ENCODE data around the gene CDAN1.

Gene CDAN1

DNA sequence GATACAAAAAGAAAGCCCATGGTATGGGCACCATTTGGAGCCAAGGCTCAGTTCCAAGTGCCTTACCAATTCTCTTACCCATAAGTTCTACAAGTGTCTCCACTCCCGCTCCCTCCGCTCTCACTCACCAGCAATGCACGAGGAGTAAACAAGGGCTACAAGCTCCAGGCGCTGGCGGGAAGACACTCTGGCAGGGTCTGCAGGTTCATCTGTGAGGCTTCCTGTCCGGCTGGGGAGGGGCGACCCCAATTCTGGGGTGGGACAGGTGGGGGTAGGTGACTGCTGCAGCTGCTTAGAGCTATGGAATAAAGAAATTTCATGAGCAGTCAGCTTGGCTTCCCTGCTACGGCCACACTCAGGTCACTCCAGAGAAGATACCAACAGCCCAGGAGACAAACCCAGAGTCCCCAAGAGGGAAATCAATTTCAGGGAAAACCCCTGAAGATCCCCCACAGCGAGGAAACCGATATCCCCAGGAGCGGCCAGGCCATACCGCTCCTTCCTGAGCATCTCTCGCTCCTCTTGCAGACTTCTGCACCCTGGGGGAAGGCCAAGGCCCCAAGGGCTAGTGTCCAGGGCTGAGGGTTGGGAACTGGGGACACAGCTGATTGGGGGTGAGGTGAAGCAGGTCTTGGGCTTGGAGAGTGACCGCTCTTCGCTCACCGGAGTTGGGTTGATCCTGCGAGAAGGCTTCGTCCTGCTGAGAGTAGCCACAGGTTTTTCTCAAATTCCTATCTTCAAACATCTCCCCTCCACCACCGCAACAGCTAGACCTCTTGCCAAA, 1.4 kb downstream of the CDAN1 start:
- H3K4me3 ChIP-seq (ENCODE audit: low read depth, low read length) = peak overlapping the region; percentile 73
- no peak for DNase-seq (ENCODE audit: low read depth)

DNA sequence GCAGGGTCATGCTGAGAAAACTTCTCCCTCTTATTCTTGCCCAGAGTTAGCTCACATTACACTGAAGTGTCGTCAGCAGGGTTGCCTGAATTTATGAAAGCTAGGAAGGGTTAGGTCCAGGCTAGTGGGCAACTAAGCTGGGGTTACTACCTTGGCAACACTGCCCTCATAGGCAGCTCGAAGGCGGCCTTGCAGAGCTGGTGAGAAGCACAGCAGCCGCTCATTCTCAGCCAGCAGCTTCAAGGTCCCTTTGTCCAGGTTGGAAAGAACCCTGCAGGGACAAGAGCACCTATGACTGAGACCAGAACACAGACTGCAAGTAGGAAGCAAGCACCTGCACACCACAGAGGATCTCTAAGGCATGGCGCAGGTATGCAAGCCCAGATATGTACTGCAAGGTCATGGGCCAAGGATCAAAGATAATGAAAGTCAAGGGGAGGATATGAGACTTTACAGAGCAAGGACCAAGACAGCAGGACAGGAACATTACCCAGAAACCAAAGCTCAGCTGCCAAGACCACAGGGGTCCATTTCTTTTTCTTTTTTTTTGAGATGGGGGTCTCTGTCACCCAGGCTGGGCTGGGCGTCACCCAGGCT, 2.8 kb downstream of the CDAN1 start:
- DNase-seq (ENCODE audit: low read depth) = no peak
- H3K4me3 ChIP-seq (ENCODE audit: low read depth, low read length) = no peak overlapping the region

DNA sequence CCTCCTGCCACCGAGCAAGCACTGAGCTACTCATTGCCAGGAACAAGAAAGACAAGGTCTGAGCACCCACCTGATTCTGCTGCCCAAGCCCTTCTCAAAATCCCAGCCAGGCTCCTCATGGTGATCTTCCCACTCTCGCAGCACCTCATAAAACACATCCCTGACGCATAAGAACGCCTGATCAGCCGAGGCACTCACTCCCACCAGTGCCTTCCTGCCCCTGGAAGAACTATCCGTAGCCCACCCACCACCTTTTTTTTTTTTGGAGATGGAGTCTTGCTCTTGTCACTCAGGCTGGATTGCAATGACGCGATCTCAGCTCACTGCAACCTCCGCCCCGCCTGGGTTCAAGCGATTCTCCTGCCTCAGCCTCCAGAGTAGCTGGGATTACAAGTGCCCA, 3.9 kb downstream of the CDAN1 start:
- no peak for DNase-seq (ENCODE audit: low read depth)
- no peak overlapping the region for H3K4me3 ChIP-seq (ENCODE audit: low read depth, low read length)

- no peak overlapping the region for H3K4me3 ChIP-seq (ENCODE audit: low read depth, low read length)
- no peak for DNase-seq (ENCODE audit: low read depth)
Observed at GRCh38 chr15:42732095-42732827, 4.7 kb downstream of the CDAN1 start.

- no peak for DNase-seq (ENCODE audit: low read depth)
- no peak overlapping the region for H3K4me3 ChIP-seq (ENCODE audit: low read depth, low read length)
Observed at GRCh38 chr15:42731461-42731860, 5.5 kb downstream of the CDAN1 start.

- H3K4me3 ChIP-seq (ENCODE audit: low read depth, low read length) = no peak overlapping the region
- no peak for DNase-seq (ENCODE audit: low read depth)
Observed at GRCh38 chr15:42730536-42730935, 6.4 kb downstream of the CDAN1 start.

GRCh38 chr15:42730135-42730534, 6.8 kb downstream of the CDAN1 start:
- no peak for DNase-seq (ENCODE audit: low read depth)
- no peak overlapping the region for H3K4me3 ChIP-seq (ENCODE audit: low read depth, low read length)

DNA sequence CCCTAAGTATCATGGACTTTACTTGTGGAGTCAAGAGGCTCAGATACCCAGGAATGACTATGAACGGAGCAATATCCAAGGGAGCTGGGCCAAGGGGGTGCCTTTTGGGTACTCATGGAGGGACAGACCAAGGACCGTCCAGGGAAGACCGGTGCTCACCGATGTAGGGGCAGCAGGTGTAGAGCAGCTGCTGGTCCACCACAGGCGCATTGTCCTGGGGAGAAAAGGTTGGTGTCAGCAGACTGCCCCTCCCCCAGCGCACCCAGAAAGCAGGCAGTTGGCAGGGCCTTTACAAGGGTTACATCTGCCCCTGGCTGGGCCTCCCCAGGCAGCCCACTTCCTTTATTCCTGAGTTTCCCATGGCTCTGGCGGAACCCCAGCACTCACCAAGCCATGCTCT, 7.5 kb downstream of the CDAN1 start:
- no peak for DNase-seq (ENCODE audit: low read depth)

DNA sequence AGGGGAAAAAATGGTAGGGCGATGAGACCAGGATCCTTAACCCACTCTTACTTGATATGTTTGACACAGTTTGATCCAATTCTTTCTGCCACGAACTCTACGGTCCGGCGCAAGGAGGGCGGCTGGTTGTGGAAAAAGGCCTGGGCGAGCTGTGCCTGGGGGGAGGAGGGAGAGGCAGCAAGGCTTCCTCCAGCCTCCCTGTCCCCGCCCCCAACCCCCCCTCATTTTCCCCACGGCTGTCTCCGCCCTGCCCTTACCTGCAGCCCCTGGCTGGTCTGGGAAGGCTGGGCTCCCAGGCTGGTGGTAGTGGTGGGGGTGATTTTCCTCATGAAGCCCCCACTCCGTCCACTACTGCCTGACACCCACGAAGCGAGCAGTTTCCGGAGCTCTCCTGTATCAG, 8.0 kb downstream of the CDAN1 start:
- DNase-seq (ENCODE audit: low read depth) = no peak
- no peak overlapping the region for H3K4me3 ChIP-seq (ENCODE audit: low read depth, low read length)

More for the DNA sequence above, 7.5 kb downstream of the CDAN1 start:
- H3K4me3 ChIP-seq (ENCODE audit: low read depth, low read length) = no peak overlapping the region

DNA sequence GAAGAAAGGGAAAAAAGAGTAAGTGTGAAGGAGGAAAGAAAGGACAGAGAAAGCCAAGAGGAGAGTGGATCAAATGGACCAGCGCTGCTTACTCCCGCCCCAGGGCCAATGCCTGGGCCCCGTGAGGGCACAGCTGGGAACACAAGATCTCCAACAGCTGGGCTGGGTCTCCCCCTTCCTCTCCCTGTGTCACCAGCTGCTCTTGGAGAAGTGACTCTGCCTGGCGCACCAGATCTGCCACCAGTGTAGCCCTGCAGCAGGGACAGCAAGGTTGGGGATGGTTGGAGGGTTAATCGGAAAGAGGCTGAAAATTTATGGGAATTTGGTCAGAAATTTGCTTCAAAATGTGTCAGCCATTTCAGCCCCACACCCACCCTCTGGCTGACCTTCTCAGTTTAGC, 8.4 kb downstream of the CDAN1 start:
- no peak overlapping the region for H3K4me3 ChIP-seq (ENCODE audit: low read depth, low read length)
- no peak for DNase-seq (ENCODE audit: low read depth)

GRCh38 chr15:42727750-42728381, 9.1 kb downstream of the CDAN1 start:
- DNase-seq (ENCODE audit: low read depth) = no peak

DNA sequence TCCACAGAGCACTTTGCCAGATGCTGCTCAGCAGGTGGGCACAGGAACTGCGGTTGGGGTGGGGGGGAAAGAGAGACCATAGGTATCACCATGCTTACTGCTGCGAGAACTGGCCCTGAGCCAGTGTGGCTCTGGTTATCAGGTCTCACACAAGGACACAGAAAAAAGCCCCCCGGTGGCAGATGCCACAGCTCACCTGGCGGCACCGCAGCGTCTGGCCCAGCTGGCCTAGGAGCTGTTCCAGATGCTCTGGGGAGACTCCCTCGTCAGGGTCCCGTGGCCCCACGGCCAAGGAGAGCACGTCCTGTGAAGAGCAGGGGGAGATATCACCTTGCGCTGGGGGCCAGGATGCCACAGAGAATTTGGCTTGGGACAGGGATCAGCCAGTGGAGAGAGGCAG, 10.8 kb downstream of the CDAN1 start:
- no peak overlapping the region for H3K4me3 ChIP-seq (ENCODE audit: low read depth, low read length)
- DNase-seq (ENCODE audit: low read depth) = no peak

More at GRCh38 chr15:42727750-42728381, 9.1 kb downstream of the CDAN1 start:
- H3K4me3 ChIP-seq (ENCODE audit: low read depth, low read length) = no peak overlapping the region

DNA sequence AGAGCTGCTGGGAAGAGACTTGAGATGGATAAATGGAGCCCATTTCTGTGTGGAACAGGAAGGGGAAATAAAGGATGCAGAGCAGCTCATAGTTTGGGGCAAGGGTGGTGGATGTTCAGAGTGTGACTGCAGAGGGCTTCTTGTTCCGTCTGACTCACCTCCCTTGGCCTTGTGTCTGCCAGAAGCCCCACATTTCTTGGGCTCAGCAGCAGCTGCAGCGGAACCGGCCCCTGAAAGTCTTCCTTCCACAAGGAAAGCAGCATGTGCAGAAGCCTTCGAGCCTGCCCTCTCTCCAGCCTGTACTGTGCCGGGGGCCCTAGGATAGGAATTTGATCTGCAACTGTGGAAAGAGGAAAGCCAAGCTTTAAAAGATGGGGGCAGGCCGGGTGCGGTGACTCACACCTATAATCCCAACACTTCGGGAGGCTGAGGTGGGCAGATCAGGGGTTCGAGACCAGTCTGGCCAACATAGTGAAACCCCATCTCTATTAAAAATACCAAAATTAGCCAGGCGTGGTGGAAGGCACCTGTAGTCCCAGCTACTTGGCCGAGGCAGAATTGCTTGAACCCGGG, 11.5 kb downstream of the CDAN1 start:
- H3K4me3 ChIP-seq (ENCODE audit: low read depth, low read length) = no peak overlapping the region
- DNase-seq (ENCODE audit: low read depth) = no peak

DNA sequence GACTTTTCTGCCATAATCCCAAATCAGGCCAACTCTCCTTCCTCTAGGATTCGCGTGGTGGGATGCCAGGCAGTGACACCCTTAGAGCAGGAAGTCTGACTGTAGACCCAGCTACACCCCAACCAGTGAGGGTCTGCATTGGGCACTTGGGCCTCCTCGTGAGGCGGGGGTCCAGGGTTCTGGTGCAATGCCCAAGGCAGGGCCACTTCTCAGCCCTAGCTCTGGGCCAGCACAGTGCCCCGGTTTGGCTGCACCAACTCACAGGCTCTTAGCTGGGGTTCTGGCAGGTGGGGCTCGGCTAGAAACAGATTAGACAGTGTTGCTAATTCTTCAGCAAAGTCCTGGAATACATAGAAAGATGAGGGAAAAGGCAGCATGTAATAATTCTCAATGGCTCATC, 12.7 kb downstream of the CDAN1 start:
- no peak overlapping the region for H3K4me3 ChIP-seq (ENCODE audit: low read depth, low read length)
- DNase-seq (ENCODE audit: low read depth) = no peak

- no peak for DNase-seq (ENCODE audit: low read depth)
- H3K4me3 ChIP-seq (ENCODE audit: low read depth, low read length) = no peak overlapping the region
Observed at GRCh38 chr15:42723068-42723467, 13.9 kb downstream of the CDAN1 start.

DNA sequence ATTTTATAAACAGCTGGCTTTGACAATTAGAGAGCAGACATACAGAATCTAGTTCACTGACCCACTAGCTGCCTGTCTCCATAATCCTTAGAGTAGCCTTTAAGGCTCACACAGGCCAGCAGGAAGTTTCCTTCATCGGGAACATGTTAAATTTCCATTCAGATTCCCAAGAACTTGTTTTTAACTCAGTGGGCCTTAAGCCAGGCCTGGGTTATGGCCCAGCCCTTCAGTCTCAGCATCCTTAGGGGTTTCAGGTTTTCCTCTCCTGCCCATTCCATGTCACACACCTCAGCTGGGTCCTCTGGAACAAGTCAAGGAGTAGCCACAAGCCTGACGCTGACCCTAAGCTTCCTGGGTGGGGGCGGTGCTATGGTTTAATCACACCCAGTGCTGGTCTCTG, 15.0 kb downstream of the CDAN1 start:
- no peak for DNase-seq (ENCODE audit: low read depth)
- H3K4me3 ChIP-seq (ENCODE audit: low read depth, low read length) = no peak overlapping the region

DNA sequence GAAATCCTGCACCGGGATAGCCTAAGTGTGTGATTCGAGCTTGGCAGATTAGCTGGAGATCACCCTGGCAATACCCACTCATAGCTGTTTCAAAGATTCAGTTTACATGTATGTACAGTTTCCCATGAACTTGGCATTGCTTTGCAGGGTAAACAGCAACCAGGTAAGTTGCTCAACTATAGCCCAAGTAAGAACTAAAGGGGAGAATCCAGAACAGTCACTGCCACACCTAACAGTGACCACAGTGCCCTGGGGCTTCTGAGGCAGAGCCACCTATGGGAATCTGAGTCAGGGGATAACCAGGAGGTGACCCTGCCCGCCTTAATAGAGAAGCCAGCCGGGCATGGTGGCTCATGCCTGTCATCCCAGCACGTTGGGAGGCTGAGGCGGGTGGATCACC, 15.9 kb downstream of the CDAN1 start:
- no peak overlapping the region for H3K4me3 ChIP-seq (ENCODE audit: low read depth, low read length)
- no peak for DNase-seq (ENCODE audit: low read depth)

GRCh38 chr15:42720071-42720470, 16.9 kb downstream of the CDAN1 start:
- no peak overlapping the region for H3K4me3 ChIP-seq (ENCODE audit: low read depth, low read length)
- no peak for DNase-seq (ENCODE audit: low read depth)

- DNase-seq (ENCODE audit: low read depth) = no peak
- no peak overlapping the region for H3K4me3 ChIP-seq (ENCODE audit: low read depth, low read length)
Observed at GRCh38 chr15:42719043-42719442, 17.9 kb downstream of the CDAN1 start.

DNA sequence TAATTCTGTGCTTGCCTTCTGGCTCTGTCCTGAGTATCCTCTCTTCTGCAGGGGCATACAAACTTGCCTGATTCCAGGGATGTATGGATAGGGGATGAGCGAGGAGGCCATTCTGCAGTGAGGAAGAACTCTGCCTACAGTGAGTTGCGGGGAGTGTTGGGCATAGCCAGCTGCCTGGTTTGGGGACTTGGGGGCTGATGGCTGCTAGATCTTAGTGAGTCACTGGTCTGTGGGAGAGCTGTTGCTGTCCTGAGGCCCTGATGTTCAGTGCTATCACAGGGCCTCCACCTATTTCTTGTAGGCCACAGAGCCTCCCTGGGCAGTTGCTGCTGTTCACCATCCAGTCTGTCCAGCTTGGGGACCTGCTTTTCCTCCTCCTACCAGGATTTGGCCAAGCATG, 20.3 kb downstream of the CDAN1 start:
- no peak for DNase-seq (ENCODE audit: low read depth)
- no peak overlapping the region for H3K4me3 ChIP-seq (ENCODE audit: low read depth, low read length)
